Activated gamma-delta T cell treated with anti-CD3 and anti-CD28 coated beads, Interleukin-2, amount 50 U/mL, for 16 hours (primary cell): ENCODE measurements around the gene GNAZ.
"Not testable (repeated sequence)": the region's sequence is repeated elsewhere in the genome, so short reads cannot be mapped to it uniquely, and the experiment has no call there.

Source experiments
- DNase-seq: peaks from one replicate; pipeline ENCODE4 v3.0.0-alpha.2; 2020; ENCODE audit warnings: low read depth

Gene GNAZ

GRCh38 chr22:23136991-23137390, 66.7 kb downstream of the GNAZ start:
- DNase-seq, result not testable (repeated sequence)

GRCh38 chr22:23137468-23137867, 67.1 kb downstream of the GNAZ start:
- DNase-seq, result no peak

DNA sequence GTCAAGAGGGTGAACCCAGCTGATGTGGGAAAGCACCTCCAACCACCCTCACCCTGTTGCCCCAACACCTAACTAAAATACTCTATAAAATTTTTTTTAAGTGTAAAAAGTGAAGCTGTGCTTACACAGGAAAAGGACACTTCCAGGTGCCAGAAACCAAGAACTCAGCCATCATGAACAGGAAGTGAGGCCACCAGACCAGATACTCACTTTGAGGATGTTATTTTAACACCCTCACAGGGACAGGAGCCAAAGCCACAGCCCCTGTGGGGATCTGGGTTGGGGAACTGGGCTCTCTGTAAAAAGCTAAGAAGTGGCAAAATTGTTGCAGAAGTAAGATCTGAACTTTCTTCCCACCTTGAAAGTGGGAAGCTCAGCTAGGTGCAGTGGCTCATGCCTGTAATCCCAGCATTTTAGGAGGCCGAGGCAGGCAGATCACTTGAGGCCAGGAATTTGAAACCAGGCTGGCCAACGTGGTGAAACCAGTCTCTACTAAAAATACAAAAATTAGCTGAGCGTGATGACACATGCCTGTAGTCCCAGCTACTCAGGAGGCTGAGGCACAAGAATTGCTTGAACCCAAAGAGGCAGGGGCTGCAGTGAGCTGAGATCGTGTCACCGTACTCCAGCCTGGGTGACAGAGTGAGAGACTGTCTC, 67.7 kb downstream of the GNAZ start:
- peak; percentile 45 for DNase-seq

DNA sequence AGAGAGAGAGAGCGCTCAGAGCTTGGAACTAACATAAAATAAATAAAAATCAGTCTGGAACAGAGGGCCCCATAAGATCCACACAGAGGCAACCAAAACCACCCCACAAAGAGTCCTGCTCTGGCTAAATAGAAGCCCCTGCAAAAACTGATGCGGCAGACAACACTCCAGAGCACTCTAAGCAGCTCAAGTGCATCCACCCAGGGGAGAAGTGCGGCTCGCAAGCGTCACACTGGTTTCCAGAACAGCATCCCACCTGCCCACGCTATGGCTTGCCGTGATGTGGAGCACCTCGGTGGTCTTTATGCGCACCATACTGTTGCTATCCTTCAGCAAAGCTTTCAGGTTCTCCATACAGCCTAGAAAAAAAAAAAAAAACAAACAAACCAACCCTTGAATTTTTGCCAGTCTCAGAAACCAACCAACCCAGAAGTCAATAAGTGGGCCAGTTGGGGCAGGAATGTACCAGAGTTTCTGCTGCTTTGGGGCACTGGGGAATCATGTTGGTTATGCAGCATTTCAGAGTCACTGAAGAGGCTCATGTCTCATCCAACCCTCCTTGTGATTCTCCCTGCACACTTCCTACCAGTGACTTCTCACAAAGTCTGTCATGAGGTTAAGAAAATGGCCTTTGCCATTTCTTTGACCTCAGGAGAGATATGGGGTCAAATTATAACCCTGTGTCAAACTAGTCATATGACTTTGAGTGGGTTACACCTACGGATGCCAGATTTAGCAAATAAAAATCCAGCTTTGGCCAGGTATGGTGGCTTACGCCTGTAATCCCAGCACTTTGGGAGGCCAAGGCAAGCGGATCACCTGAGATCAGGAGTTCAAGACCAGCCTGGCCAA, 68.5 kb downstream of the GNAZ start:
- DNase-seq, result no peak

GRCh38 chr22:23140385-23140784, 70.1 kb downstream of the GNAZ start:
- DNase-seq, result no peak

DNA sequence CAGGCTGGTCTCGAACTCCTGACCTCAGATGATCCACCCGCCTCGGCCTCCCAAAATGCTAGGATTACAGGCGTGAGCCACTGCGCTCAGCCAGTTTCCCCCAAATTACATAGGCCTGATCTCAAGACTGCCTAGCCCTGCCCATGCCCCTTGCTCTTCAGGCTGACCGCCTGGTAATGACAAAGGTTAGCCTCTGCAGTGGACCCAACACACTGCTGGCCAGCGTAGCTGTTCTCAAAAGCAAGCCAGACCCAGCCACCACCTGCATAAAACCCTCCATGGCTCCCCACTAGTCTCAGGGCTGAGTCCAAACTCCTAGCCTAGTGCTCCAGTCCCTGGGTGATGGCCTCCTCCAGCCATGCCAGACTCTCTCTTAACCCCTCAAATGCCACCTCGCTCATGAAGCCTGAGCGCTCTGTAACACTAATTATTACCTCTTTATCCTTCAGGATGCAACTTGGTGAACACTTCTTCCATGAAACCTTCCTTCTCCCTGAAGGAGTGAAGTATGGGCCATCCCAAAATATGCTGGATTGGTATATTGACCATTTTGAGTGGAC, 72.3 kb downstream of the GNAZ start:
- DNase-seq, result no peak

GRCh38 chr22:23143119-23143518, 72.8 kb downstream of the GNAZ start:
- no peak for DNase-seq

DNA sequence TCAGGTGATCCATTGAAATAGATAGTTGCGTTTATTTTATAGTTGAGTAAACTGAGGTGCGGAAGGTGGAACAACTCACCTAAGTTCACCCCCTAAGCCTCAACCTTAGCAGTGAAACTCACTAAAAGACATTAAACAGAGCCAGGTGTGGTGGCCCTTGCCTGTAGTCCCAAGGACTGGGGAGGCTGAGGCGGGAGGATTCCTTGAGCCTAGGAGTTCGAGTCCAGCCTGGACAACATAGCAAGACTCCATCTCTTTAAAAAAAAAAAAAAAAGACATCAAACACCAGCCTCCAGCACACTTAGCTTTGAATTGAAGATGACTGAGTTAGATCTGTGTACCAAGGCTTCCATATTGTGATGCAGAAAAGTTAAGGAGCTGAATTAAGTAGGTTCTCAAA, 74.1 kb downstream of the GNAZ start:
- no peak for DNase-seq

DNA sequence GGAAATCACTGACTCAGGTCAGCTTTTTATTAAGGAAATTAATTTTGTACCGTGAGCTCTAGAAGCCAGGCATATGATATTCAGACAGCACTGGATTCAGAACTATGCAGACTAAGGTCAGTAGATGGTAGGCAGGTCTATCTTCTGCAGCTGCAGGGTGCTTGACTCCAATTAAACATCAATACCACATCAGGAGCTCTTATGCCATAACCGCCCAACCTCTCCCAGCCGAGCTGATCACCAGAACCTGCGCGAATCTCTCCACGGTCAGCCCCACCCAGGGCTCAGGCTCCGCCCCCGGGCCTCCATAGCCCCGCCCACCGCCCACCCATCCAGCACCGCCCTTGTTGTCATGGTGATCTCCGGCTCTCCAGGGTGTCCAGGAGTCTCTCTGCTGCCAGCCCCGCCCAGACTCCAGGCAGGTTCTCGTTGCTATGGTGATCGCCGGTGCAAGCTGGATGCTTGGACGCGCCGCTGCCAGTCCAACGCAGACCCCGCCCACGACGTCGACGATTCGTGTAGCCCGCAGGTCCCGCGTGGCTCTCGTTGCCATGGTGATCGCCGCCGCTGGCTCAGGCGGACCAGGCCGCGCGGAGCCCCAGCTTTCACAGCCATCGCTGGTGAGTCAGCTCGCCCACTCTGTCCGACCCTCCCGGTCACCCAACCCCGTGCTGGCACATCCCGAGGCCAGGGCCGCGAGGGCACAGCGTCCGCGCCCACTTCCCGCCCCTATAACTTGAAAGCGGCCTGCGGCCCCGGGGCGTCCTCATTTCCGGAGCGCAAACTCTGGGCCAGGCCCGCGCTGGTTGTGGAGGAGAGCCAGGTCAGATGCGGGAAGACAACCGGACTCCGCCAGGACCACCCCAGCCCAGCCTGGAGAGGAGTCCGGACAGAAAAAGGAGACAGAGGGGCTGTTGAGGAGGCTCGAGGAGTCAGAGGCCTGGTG, 74.9 kb downstream of the GNAZ start, which contains the start of gene RAB36:
Gene RAB36, plus strand, starts transcription at position 546 of the 946 bp plus-strand sequence. CDS start 1,140 bp downstream, outside the sequence.
- DNase-seq, result peak; percentile 74

- DNase-seq, result no peak
Measured at GRCh38 chr22:23145878-23146470, 75.7 kb downstream of the GNAZ start.

DNA sequence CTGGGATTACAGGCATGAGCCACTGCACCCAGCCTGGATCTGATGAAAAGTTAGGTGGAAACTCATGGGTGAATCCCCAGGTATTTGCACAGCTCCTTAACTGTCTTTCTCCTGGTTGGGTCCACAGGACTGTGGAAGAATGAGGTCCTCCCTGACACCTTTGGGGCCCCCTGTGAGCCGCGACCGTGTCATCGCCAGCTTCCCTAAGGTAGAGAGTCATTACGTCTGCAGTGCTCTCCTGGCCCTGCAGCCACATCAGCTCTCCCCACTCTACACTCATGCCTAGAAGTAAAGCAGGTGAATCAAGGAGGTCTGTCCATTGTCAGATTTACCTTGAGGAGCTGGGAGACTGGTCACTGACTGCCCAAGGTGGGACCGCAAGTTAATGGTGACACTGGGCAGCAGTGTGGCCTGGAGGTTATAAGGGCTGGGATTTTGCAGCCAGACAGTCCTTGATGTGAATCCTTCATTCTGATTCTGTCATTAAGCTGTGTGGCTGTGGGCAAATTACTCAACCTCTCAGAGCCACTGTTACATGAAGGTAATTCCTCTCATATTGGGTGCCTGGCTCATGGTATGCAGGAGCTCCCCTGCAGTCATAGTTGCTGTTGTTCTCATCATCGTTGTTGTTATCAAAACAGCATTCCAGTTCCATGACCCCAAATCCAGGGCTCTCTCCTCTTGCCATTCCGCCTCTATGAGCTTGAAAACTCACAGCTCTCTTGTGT, 76.3 kb downstream of the GNAZ start:
- no peak for DNase-seq

DNA sequence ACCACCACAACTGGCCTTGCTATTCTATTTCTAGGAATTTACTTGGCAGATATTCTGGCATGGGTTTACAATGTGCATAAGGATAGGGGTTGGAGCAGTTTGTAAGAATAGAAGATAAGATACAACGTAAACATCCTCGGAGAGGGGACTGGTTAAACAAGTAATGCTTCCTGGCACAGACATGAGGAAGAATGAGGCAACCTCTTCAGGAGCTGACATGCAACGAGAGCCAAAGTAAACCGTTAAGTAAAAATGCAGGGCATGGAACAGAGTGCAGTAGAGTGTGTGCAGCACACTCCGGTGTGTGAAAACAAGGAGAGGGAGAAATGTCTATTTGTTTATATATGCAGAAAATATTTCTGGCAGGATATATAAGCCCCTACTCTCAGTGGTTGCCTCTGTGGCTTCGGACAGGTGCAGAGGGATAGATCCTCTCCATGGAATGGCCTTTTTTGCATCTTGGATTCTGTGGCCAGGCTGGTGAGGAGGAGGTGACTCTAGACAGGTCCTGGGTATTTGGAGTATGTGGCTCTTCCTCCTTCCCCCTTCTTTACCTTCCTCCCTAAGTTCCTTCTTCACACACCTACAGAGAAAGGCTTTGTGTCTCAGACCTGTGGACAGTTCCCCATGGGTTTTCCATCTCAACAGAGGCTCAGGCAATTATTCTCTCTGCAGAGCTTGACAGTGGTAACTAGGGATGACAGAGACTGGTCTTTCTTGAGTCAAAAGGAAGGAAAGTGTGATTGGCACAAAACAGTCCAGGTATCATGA, 77.5 kb downstream of the GNAZ start:
- no peak for DNase-seq

DNA sequence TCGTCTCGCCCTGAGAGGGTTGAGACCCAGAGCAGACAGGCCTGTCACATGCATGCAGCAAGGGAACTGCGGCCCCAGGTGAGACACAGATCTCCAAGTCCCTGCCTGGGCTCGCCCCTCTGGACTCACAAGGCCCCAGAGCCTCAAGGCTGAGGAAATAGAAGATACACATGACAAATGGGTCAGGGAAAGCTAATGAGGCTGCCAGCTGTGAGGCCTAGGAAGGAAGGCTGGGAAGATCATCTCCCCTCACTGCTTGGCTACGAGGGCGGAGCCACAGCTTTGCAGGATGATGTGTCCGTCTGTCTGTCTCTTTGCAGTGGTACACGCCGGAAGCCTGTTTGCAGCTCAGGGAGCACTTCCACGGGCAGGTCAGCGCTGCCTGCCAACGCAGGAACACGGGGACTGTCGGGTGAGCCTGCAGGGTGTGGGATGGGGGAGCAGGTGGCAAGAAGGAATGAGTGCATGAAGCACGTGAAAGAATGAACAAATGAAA, 79.5 kb downstream of the GNAZ start:
- no peak for DNase-seq

DNA sequence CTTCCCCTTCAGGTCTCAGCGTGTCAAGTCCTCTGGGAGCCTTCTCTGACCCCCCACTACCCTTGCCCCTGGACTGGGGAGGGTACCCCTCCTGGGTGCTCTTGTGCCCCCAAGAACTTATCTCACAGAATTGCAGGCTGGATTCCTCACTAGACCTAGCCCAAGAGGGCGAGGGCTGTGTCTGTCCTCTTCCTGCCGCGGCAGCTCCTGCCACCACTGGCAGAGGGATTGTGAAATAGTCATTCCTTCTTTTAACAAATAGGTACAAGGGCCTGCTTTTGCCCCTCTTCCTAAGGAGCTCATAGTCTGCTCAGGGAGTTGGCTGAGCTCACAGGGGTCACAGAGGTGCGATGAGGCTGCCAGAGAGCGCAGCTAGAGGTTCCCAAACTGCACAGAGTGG, 80.4 kb downstream of the GNAZ start:
- DNase-seq, result no peak

GRCh38 chr22:23151827-23152226, 81.5 kb downstream of the GNAZ start:
- DNase-seq, result no peak

- no peak for DNase-seq
Measured at GRCh38 chr22:23152238-23153114, 82.2 kb downstream of the GNAZ start.

GRCh38 chr22:23153994-23154393, 83.7 kb downstream of the GNAZ start:
- no peak for DNase-seq

DNA sequence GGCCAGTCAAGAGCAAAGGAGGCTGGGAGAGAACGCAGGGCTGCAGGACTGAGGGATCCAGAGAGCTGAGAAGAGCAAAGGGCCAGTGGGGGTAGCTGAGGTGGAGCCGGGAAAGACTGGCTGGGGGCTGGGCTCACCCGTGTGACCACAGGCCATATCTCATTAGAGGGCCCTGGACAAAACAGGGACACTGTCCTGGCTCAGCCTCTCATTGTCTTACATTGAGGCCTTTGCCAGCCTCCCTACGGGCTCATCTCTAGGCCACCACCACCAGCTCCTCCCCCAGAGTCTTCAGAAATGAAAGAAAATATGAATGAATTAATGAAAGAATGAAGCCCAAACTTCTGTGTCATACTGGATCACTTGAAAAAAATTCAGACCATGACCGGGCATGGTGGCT, 84.1 kb downstream of the GNAZ start:
- DNase-seq, result no peak

- DNase-seq, result no peak
Measured at GRCh38 chr22:23155143-23155542, 84.8 kb downstream of the GNAZ start.
